UCSD-AML1 (cell line): Measurements from ENCODE around the gene TTC28.
"Not testable (repeated sequence)": the region's sequence is repeated elsewhere in the genome, so short reads cannot be mapped to it uniquely, and the experiment has no call there.

Experiments used
- DNase-seq: peaks from one replicate; lab custom pipeline; 2025; ENCODE audit not compliant: unreplicated experiment; lab: John Stamatoyannopoulos, UW

The TTC28 gene

DNA sequence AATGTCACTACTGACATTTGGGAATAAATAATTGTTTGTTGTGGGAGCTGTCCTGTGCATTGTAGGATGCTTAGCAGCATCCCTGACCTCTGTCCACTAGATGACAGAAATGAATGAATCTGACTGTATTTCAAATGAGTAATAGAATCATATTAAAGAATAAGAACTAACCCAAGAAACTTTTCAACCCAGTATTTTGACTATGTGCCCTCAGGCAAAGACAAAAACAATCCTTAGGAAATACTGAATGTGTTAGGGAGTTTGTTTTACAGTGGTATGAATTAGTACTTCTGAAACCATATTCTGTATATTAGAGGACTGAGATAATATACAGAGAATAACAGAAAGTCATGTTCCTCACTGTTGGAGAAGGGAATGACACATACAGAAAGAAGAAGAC, 439.7 kb downstream of the TTC28 start:
- DNase-seq = no peak

DNA sequence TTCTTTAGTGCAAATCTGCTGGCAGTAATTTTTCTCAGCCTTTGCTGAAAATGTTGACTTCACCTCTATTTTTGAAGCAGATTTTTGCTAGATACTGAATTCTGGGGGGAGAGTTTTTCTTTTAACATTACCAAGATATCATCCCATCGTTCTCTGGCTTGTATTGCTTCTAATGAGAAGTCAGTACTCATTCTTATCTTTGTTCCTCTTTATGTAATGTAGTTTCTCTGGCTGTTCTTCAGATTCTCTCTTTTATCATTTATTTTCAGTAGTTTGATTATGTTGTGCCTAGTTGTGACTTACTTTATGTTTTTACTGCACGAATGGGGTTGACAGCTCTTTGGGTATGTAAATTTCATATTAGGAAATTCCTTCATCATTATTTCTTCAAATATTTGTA, 441.9 kb downstream of the TTC28 start:
- no peak for DNase-seq

DNA sequence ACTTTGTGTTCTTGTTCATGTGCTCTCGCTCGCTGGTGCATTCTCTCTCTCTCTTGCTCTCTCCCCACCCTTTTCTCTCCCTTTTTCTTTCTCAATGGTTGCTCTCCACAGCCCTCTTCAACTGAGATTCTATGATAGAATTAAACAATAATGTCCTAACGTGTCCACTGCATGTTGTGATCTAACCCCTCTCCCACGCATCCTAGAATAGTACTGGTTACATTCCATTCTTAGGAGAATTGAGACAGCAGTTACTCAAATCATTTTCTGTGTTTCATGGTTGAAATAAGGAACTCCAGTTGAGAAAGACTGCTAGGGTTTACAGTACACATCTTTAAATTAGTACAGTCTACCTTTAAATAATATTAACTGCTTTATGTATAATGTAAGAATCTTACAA, 442.5 kb downstream of the TTC28 start:
- no peak for DNase-seq

DNA sequence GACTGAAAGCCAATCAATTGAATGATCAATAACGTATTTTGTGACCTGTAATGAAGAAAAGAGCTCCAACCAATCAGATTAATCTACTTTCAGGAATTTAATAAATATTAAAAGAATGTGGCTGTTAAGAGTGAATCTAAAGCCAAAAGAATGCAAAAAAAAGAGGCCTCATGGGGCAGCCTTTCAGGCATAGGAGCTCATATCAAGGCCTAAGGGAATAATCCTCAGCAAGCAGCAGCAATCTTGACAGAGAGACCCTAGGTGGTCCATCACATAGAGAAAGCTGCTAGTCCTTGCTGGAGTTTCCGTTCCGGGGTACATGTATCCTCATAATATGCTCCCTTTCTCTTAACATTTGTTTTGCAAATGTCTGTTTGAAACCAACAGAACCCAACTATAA, 447.4 kb downstream of the TTC28 start:
- DNase-seq = no peak

DNA sequence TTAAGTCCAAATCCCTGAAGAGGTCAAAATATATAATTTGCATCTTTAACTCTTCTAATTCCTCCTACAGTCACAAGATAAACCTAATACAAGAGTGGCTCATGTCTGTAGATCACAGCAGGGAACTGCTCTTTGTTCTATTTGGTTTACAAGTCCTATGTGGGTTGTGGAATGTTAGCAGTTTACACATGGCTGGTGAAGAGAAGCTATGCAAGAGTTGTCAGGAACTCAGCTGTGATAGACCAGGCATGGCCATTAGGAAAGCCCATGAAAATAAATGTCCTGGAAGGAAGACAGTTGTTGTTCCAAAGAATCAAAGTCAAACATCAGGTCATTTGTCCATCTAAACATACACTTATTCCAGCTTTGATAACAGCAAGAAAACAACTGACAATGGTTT, 448.2 kb downstream of the TTC28 start:
- DNase-seq = no peak

DNA sequence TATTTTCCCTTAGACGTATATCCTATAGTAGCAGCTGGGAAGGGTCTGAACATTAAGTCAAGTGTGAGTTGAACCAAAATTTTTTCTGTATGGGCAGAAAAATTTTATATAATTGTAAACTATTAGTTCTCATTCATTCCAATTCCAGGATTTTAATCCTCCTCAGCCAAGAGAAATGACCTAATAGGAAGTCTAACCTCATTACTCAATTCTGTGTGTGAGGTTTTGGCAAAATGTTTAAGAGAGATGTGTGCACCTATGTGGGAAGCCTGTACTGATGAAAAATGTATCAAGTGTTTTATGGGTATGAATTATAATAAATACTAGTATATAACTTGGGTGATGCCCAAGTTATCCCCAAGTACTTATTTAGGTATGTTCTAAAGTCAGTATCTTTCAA, 449.0 kb downstream of the TTC28 start:
- DNase-seq = no peak

DNA sequence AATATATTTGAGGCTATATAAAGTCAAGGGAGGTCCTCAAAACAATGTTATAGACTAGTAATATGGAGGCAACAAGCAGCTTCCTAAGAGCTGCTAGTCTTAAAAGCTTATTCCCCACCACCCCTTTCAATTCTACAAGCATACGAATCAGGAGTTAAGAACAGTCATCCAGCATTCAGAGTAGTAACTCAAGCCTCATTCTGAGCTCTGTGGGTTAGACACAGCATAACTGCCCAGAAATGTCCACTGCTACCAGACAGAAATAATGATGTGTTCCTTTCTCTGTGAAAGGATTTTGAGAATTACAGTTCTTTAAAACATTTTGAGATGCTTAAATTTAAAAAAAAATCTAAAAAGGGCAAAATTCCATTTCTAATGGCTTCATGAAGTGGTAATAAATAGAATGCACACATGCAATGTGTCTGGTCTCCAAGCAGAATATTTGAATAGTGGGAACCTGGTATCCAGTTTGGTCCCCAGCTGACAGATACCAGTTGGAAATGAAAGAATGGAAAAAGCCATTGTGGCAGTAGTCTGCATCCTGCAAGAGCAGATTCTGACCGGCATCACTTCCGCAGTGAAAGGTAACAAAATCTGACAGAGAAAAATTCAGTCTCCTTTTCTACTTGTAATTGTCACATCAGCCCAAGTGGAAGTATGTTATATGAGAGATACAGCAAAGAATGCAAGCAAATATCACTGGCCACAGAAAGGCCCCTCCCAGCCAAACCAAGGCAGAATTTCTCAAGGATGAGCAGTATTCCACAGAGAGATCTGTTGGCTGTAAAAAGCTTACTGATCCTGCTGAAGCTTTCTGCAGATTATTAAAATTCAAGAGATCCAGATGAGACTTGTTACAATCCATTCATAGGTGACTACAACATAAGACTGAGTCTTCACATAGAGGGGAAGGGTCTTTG, 449.8 kb downstream of the TTC28 start:
- DNase-seq = no peak

DNA sequence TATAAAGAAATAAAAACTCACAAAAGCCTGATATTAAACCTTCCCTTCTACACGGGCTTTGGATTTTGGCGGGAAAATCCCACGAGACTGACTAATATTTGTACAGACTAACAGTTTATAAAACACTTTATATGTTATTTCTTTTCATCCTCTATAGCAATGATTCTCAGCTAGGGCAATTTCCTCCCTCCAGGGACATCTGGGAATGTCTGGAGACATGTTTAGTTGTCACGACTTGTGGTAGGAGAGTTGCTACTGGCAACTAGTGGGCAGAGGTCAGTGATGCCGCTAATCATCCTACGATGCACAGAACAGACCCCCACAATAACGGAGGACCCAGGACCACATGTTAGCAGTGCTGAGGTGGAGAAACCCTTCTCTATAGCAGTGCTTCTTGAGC, 455.8 kb downstream of the TTC28 start:
- no peak for DNase-seq

DNA sequence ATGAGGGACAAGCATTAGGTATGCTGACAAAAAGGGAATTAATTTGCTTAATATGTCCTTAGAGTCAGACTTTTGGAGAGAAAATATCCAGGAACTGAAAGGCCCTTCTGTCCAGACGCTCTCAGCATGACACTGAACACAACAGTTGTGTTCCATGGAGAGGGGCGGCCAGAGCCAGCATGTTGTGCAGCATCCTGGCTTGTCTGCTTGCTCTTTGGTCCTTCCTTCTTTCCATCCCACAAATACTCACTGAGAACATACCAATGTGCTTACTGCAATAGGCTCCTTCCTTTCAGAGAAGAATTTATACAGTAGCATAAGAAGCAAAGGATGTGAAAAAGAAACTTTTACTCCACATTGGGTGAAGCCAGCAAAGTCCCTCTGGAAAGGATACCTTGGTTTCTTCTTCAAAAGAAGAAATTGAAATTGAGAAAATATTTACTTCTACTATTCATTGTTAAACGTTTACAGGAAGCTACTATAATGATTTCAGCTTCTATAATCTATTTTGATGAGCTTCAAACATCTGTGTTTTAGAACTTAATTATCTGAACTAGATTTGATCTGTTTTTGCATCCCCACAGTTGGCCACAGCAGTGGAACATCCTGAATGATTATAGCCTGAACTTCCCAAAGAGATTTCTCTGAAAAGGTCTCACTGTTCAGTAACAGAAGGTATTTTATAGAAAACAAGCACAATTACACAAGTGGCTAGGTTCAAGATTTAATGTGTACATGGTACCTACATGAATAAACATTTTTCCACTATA, 456.5 kb downstream of the TTC28 start:
- DNase-seq = no peak

DNA sequence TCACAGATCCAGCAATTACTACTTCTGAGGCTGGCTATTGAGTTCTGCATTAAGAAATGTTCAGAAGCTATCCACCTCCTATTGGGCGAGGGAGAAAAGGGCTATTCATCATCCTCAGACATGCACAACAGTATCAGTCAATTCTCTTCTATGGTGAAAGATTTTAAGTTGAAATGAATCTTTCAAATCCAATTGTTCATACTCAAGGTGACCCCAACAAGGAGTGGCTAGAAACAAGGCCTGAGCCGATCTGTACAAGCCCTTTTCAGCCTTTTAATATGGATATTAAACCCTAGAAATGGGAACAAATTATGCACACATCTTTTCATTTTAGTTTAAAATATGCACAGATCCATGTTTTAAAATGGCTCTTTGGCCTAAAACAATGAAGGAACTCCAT, 457.1 kb downstream of the TTC28 start:
- no peak for DNase-seq

DNA sequence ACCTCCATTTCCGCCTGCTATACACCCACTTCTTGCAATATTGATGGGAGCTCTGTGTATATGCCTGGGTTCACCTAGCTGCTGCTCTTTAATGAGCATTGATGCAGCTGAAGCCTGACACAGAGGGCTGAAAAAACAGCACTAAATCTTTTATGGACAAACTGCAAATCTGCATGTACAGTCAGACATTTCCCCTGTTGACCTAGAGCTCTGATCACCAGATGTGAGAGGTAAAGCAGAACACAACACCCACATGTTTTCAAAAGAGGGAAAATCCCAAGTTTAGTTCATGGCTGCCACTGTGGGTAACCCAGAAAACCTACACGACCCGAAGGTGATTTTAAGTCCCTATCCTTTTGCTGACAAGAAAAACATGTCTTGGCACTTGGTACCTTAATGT, 457.6 kb downstream of the TTC28 start:
- no peak for DNase-seq

DNA sequence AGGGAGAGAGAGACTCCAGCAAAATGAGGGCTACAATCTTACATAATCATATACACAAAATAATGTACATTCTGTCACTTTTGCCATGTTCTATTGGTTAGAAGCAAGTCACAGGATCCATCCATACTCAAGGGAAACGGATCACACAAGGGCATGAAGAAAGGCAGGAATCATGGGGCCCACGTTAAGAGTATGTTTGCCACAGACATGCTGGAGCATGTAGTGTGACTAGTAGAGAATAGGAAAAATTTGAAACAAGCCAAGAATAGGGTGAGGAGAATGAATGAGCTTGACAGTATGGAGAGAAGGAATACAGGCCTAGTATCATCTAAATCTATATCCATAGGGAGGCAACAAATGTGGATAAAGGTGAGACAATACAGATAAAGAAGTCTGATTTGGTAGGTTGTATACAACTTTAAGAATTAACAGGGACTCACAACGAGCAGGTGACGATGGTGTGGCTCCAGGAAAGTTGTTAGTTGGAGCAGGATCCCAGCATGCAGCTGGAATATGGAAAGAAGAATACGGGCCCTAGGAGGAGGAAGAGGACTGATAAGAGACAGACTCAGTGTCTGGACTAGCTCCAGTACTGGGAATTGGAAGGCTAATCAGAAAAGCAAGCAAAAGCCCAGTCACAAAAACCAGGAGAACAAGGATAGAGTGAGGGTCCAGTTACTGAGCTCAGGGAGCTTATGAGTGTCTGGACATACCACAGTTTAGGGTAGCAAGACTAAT, 458.8 kb downstream of the TTC28 start:
- no peak for DNase-seq

DNA sequence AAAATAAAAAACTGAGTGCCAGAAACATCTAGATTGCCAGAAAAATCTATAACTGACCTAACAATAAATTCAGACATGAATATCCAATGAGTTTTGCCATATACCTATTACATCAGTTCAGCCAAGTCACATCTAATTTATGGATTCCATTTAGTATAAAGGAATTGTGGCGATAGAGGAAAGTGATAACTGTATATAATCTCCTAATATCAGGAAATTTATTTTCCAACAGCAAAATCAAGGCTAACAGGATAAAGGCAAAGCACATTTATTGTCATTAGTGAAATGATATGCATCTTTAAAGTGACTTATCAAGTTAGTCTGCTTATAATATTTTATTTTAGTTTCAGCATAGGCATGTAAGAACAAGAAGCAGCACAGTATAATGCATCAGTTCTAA, 462.4 kb downstream of the TTC28 start:
- no peak for DNase-seq

DNA sequence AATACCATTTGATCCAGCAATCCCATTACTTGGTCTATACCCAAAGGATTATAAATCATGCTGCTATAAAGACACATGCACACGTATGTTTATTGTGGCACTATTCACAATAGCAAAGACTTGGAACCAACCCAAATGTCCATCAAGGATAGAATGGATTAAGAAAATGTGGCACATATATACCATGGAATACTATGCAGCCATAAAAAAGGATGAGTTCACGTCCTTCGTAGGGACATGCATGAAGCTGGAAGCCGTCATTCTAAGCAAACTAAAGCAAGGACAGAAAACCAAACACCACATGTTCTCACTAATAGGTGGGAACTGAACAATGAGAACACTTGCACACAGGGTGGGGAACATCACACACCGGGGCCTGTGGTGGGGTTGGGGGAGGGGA, 464.9 kb downstream of the TTC28 start:
- DNase-seq = not testable (repeated sequence)

DNA sequence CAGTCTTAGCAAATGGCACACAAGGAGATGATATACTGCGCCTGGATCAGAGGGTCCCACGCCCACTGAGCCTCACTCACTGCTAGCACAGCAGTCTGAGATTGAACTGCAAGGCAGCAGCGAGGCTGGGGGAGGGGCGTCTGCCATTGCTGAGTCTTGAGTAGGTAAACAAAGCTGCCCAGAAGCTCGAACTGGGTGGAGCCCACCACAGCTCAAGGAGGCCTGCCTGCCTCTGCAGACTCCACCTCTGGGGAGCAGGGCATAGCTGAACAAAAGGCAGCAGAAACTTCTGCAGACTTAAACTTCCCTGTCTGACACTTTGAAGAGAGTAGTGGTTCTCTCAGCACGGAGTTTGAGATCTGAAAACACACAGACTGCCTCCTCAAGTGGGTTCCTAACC, 470.2 kb downstream of the TTC28 start:
- DNase-seq = not testable (repeated sequence)

DNA sequence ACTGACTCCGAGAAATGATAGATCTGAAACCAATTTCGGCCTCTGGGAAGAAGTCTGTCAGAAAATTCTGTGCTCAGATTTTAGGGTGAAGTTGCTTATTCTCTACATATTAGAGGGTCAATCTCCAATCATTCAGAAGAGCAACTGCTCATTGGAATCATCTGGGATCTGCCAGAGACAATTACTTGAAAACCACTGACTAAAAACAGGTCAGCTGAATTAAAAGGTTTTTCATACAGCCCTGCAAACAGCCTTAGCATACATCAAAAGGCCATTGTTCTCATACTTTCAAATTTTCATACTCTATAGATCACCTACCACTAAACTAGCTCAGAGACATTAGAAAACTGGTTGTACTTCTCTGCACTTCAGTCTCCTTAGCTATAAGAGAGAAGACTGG, 470.9 kb downstream of the TTC28 start:
- DNase-seq = no peak

DNA sequence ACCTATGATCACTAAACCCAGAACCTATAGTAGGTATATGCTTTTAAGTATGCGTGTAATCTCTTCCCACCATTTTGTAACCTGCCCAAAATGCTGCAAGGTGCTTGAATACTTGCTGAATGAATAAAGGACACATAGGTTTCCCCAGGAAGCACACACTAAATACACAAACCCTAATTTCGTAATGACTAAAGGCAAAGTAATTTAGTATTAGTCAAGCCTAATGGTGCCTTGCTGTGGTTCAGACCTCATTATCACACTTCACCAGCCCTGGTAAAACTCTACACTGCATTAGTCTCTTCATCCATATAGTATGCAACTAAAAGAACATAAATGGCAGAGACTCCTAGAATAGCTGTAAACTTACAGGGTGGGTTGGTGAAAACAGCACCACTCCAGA, 471.6 kb downstream of the TTC28 start:
- DNase-seq = no peak

DNA sequence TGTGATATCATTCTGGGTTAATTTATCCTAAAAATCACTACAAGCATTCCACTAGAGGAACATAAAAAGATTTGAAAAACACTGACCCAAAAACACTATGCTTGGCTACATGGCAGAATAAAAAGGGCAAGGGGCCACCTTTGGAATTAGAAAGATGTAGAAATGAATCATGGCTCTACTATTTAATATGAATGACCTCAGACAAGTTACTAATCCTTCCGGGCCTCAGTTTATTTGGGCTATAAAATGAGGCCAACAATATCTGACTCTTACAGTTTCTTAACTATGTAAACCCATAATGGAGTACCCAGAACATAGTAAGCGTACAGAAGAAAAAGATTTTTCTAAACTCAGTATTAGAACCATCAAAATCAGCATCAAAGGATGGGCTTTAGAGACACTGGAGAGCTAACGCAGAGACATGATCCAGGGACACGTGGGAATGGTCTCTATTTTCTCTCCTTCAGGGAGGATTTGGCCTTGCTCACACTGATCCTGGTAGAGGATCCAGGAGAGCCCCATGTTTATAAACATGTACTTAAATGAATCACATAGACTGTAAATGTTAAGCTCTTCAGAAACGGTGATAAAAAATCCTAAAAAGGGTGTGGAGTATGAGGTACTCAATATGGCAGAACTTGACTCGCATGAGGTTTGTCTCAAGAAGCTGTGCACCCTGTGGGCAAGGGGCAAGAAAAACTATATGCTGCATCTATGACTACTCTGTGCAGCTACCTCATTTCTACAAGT, 472.2 kb downstream of the TTC28 start:
- DNase-seq = no peak

DNA sequence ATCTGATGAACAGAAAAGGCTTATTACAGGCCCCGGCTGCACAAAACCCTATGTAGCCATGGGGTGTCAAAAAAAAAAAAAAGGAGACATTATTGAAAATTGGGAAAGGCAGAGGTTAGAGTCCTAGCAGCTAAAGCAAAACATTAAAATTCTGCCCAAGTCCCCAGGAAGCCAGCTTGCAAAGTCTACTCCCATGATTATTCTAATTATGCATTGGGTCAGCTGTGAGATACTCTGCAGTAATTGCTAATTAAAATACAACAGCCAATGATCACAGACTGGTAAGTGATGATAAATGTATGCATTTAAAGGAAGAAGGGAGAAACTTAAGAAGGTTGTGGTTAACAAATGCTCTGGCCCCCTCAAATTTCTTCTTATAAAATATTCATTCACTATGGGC, 473.7 kb downstream of the TTC28 start:
- no peak for DNase-seq

DNA sequence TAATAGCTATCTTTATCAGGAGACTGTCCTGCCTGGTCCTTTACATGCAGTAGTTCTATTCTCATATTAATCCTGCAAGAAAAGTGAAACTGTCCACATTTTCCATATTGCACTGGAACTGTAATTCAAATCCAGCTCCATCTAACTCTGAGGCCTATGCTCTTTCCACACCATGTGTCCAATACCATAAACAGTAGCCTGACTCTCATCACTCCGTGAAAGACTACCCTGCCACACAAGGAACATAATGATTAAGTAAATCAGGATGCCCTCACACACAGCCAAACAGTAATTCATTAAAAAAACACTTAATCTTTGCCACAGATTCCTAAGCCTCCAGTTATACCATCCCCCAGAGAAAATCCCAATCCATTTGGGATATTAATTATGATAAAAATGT, 475.3 kb downstream of the TTC28 start:
- no peak for DNase-seq

DNA sequence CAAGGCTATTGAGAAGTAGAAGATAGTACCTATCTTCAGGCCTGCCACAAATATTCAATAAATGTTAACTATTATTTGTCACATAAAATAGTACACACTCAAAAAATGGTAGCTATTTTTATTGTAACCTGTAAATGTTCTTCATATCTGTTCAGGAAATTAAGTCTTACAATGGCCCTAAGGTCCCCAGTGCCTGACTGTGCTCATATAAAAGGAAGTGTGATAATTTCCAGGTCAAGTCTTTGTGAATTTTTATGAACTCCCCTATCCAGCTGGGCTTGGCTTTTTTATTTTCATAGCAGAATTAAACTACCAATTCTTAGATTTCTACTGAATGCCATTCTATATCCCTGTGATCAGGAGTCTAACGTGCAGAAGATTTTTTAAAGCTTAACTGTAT, 476.4 kb downstream of the TTC28 start:
- DNase-seq = no peak
